Muscle of back (tissue), 11 donors: Measurements from ENCODE around the gene HCFC1. TPM values are rescaled to one million over a fixed set of nuclear protein-coding genes. Genes with fewer than 3 reads are reported as not detected.

Experiments
- DNase-seq, 3 donors: peaks; one replicate each; pipeline versions ENCODE4 v3.0.0 to v3.0.0-alpha.2; 2013
- polyA plus RNA-seq, 10 donors: library from polyadenylated mRNA; unstranded; fragments of 120-200 nt; gene quantifications; one replicate each; pipeline ENCODE4 v1.2.1, GENCODE V29; 2013; ENCODE audit not compliant: insufficient read length in 10 of 10

Gene HCFC1
- polyA plus RNA-seq, 10 donors = 24.8 to 41.3 (median 32.2) TPM

- no peak for DNase-seq
Observed at GRCh38 chrX:153905481-153906095, 66.0 kb downstream of the HCFC1 start.

GRCh38 chrX:153903991-153904957 lies 67.3 kb downstream of the HCFC1 start, which contains the start of gene AVPR2:
Gene AVPR2 (plus strand): TSS chrX:153904673. CDS start chrX:153905146, 473 bp downstream.
- no peak for DNase-seq

GRCh38 chrX:153903238-153903980 lies 68.2 kb downstream of the HCFC1 start:
- DNase-seq = no peak

- no peak for DNase-seq
Observed at GRCh38 chrX:153902385-153902784, 69.2 kb downstream of the HCFC1 start.

- DNase-seq = no peak
Observed at GRCh38 chrX:153901753-153902140, 69.9 kb downstream of the HCFC1 start.

GRCh38 chrX:153900831-153901752 lies 70.5 kb downstream of the HCFC1 start:
- peak; percentile 55 to 77 (median 73) for DNase-seq

GRCh38 chrX:153897899-153898298 lies 73.7 kb downstream of the HCFC1 start:
- no peak for DNase-seq

Other genes with a start within 250 kb of the HCFC1 start
- gene BCAP31, start 247.4 kb downstream of the HCFC1 start, polyA plus RNA-seq = 10 to 100 TPM; 69.1 to 91.2 (median 73.2) TPM
- 1 to 10 TPM; 7.0 to 9.9 (median 8.6) TPM for gene ABCD1, start 247.0 kb downstream of the HCFC1 start, polyA plus RNA-seq
- 1 to 10 TPM in 9 of 10 donors, under 1 TPM in 1; 0.97 to 7.8 (median 3.8) TPM for gene PLXNB3, start 207.6 kb downstream of the HCFC1 start, polyA plus RNA-seq
- gene SRPK3, start 190.8 kb downstream of the HCFC1 start, polyA plus RNA-seq = 100 to 1,000 TPM; 116 to 277 (median 198) TPM
- 10 to 100 TPM; 40.6 to 55.9 (median 44.3) TPM for gene IDH3G, start 177.4 kb downstream of the HCFC1 start, polyA plus RNA-seq
- 100 to 1,000 TPM; 101 to 153 (median 115) TPM for gene SSR4, start 177.2 kb downstream of the HCFC1 start, polyA plus RNA-seq
- gene PDZD4, start 141.3 kb downstream of the HCFC1 start, polyA plus RNA-seq = 1 to 10 TPM; 2.6 to 5.5 (median 3.5) TPM
- 1 to 10 TPM; 1.8 to 7.4 (median 3.0) TPM for gene L1CAM, start 85.6 kb downstream of the HCFC1 start, polyA plus RNA-seq
- gene AVPR2, start 67.1 kb downstream of the HCFC1 start, polyA plus RNA-seq = 1 to 10 TPM in 3 of 10 donors, under 1 TPM in 7; 0.48 to 1.2 (median 0.76) TPM
- 10 to 100 TPM; 14.7 to 28.5 (median 19.5) TPM for gene ARHGAP4, start 45.6 kb downstream of the HCFC1 start, polyA plus RNA-seq
- gene NAA10, start 36.8 kb downstream of the HCFC1 start, polyA plus RNA-seq = 10 to 100 TPM; 58.4 to 69.5 (median 61.9) TPM
- 1 to 10 TPM; 1.9 to 6.5 (median 3.0) TPM for gene RENBP, start 27.2 kb downstream of the HCFC1 start, polyA plus RNA-seq
- gene TMEM187, start 936 bp upstream of the HCFC1 start, polyA plus RNA-seq = 1 to 10 TPM; 2.6 to 7.9 (median 5.4) TPM
- gene IRAK1, start 48.1 kb upstream of the HCFC1 start, polyA plus RNA-seq = 10 to 100 TPM; 32.5 to 61.0 (median 46.7) TPM
- gene MECP2, start 125.9 kb upstream of the HCFC1 start, polyA plus RNA-seq = 10 to 100 TPM; 16.0 to 26.0 (median 19.9) TPM
- not detected for gene OPN1LW, start 172.4 kb upstream of the HCFC1 start, polyA plus RNA-seq
- gene OPN1MW, start 210.8 kb upstream of the HCFC1 start, polyA plus RNA-seq = not detected
- gene OPN1MW2, start 247.9 kb upstream of the HCFC1 start, polyA plus RNA-seq = not detected